ENCODE results near the gene ARHGAP22.

GRCh38 chr10:48423884-48424283 is 181.0 kb downstream of the ARHGAP22 start:
- TF ChIP-seq CTCF (conservative IDR thresholded peaks at IDR 0.05; ENCODE audit: low read length) (no peak), EZH2phosphoT487 (IDR thresholded peaks at IDR 0.05; ENCODE audit: borderline replicate concordance, low read depth, low read length) (no peak)

All from OCI-LY7 (cell line).